NCI-H2196 (cell line): Measurements from ENCODE around the gene PHRF1.

Source experiments
- DNase-seq: peaks from one replicate; lab custom pipeline; 2025; ENCODE audit not compliant: unreplicated experiment; lab: John Stamatoyannopoulos, UW

Gene PHRF1

GRCh38 chr11:575996-576768 is at the start of gene PHRF1:
Gene PHRF1 (plus strand): TSS chr11:576470. CDS start chr11:581513, 5,043 bp downstream.
- peak; percentile 90 for DNase-seq

GRCh38 chr11:528166-528814 is 48.0 kb upstream of the PHRF1 start:
- no peak for DNase-seq

DNA sequence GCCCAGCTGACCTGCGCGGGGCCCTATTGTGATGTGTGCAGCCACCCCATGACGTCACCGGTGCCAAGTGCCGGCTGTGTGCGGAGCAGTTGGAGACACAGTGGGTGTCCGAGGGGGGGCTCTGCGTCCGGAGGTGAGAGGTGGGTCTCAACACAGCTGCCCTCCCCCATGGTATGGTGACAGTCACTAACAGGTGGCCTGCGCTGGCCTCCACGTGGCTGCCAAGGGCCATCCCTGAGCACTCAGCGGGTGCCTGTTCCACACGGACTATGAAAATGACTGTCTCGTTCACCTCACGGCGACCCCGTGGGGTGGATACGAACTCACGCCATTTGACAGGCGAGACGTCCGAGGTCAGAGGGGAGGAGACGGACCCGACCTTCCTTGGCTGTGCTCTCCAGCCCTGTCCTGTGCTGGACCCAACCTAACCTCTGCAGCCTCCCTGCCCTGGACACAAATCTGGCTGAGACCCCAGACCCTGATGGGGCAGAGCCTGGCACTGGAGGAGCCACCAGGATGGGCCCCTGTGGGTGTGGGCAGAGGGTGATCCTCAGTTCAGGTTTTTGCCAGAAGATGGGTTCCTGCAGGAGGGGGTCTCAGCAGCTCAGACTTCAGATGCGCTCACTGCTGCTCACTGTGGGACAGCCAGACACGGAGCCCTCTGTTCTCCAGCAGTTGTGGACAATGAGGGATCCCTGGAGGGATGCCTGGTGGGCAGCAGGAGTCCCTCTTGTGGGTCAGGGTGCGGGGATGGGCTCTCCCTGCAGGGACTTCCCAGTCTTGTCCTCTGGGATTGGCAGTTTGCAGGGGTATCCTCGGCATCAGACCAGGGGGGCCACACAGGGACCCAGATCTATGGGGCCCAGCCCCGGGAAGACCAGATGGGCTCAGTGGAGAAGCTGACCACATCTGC is 47.2 kb upstream of the PHRF1 start:
- no peak for DNase-seq

DNA sequence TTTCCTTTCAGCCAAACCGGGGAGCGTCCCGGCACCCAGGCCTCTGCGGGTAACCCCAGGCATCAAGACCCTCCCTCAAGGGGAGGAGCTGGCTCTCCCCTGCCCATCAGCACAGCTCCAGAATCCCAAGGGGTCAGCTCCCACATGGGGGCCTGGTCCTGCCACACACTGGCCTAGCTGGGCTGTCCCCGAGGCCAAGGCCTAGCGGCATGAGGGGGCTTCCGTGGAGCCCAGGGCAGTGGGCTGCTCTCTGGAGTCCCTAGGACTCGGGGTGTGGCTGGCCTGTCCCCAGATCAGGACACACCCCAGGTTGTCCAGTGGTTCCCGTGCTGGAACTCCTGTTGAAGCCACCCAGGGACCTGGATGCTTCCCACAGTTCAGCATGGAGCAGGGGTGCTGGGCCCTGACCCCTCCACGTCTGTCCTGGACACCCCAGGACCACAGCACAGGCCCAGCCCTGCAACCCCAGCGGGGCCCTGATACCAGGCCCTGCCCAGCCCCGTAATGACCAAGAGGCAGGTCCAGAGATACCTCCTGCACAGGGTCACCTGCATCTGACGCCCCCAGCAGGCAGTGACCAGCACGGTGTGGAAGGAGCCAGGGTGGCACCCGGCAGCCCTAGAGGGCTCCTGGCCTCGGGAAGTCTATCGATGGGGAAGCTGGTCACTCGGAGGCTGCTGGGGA is 46.4 kb upstream of the PHRF1 start:
- DNase-seq, result no peak

DNA sequence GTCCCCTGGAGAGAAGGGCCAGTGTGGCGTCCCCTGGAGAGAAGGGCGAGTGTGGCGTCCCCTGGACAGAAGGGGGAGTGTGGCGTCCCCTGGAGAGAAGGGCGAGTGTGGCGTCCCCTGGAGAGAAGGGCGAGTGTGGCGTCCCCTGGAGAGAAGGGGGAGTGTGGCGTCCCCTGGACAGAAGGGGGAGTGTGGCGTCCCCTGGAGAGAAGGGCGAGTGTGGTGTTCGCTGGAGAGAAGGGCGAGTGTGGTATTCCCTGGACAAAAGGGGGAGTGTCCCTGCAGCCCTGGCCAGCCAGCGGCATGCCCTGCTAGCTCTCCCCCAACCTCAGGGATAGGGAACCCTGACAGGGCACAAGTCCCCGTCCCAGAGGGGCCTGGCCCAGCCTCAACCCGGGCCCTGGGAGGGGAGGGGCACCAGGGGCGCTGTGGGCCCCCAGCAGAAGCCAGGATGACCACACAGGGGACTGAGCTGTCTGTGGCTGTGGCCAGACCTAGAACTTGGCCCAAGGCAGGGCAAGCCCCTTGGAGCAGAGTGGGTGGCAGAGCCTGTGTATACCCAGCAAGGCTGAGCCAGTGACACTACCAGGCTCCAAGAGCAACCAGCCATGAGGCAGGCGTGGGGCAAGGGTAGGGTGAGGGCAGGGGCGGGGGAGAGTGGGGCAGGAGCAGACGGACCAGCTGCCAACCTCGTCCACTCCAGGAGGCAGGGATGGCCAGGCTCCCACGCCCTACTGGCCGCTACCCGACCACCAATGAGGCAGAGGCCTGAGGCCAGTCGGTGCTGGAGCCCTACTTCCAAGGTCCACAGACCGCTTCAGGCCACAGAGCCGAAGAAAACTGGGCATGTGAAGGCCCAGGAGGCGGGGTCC is 45.1 kb upstream of the PHRF1 start:
- no peak for DNase-seq

- DNase-seq, result no peak
Measured at GRCh38 chr11:531919-532526, 44.2 kb upstream of the PHRF1 start.

- DNase-seq, result no peak
Measured at GRCh38 chr11:532527-532985, 43.7 kb upstream of the PHRF1 start.

GRCh38 chr11:532986-533585 is 43.2 kb upstream of the PHRF1 start:
- no peak for DNase-seq

DNA sequence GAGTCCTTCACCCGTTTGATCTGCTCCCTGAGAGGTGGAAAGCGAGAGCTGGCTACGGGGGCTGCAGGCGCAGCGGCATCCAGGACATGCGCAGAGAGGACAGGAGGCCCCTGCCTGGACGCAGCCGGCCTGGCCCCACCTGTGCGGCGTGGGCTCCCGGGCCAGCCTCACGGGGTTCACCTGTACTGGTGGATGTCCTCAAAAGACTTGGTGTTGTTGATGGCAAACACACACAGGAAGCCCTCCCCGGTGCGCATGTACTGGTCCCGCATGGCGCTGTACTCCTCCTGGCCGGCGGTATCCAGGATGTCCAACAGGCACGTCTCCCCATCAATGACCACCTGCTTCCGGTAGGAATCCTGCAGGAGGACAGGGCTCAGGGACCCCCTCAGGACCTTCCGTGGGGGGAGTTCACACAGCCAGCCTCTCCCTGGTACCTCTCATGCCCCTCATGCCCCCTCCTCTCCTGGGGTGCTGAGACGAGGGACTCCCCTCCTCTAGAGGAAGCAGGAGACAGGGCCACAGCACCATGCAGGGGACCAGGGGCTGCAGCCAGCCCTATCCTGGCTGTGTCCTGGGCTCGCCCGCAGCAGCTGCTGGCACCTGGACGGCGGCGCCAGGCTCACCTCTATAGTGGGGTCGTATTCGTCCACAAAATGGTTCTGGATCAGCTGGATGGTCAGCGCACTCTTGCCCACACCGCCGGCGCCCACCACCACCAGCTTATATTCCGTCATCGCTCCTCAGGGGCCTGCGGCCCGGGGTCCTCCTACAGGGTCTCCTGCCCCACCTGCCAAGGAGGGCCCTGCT is 42.5 kb upstream of the PHRF1 start:
- no peak for DNase-seq

DNA sequence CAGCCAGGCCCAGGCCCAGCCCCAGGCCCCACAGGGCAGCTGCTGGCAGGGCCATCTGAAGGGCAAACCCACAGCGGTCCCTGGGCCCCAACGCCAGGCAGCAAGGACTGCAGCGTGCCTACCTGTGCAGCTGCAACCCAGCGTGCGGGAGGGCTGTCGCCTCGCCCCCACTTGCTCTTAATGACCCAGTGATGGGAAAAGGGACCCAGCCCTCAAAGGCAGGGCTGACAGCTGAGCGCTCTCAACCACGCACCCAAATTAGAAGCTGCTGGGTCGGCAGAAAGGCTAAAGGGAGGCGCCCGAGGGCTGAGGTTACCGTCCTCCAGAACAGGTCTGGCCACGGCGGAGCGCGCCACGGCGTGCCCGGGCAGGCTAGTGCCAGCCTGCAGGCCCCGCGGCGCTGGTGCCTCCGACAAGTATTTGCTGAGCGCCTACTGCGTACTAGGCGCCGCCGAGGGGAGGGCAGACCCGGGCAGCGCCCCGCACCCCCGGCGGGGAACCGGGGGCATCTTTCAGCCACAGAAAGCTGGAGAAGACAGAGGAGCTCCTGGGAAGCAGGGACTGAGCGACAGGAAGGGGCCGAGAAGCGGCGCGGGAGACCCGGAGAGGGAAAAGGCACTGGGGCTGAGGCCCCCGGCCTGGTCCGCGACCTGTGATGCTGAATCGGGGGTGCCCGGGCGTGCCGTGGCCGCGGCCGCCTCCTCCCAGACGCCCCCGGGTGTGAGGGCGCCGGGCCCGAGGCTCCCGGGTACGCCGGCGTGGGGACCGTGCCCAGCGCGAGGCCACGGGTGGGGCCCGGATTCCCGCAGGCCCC is 41.7 kb upstream of the PHRF1 start:
- peak; percentile 58 for DNase-seq

- no peak for DNase-seq
Measured at GRCh38 chr11:535210-535518, 41.1 kb upstream of the PHRF1 start.

GRCh38 chr11:535519-536454 is 40.5 kb upstream of the PHRF1 start, which contains the start of gene HRAS:
Gene HRAS (minus strand): TSS chr11:535576.
- peak; percentile 97 for DNase-seq

- DNase-seq, result peak; percentile 94
Measured at GRCh38 chr11:536841-537621, 39.2 kb upstream of the PHRF1 start, which contains the start of gene LRRC56. Gene LRRC56 (plus strand): TSS chr11:537527. CDS start chr11:540685, 3,158 bp downstream.

DNA sequence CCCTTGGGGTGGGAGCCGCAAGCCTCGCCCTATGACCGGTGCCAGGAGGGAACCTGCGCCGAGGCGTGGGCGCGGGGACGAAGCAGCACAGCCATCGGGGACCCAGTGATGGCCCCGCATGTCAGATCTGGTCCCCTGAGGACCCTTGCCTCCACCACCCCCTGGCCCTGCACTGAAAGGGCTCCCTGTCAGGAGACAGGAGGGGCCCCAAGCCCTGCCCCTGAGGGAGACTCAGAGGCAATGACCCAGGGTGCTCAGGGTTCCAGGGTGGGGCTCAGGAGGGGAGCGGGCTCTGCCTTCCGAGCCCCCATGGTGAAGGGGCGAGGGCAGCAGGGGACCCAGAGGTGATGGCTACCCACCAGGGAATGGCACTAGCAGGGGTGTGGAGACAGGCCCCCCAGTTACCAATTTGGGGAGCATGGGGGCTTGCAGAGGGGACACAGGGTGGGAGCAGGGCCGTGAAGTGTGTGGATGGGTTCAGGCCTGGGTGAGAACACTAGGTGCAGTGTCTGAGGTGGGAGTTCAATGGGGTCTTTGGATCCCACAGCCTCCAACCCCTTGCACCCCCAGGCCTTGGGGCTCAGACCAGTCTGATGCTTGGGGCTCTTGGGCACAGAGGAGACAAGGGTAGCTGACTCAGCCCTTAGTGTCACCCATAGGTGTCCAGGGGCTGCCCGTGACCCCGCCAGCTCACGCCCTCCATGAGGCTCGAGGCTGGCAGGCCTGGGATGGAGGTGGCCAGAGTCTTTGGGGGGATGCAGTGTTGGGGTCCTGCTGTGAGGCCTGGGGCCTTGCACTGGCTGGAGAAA is 38.4 kb upstream of the PHRF1 start:
- no peak for DNase-seq
